ENCODE data around the gene FBXO7.

Gene FBXO7

GRCh38 chr22:32489377-32489776 lies 14.8 kb downstream of the FBXO7 start:
- H3K4me3 ChIP-seq = no peak overlapping the region
- H3K9me3 ChIP-seq = no peaks in the 10 kb centered on the region
- H3K27ac ChIP-seq = no peak overlapping the region
- no peak for DNase-seq
- H3K36me3 ChIP-seq = peaks cover 82 to 86% (median 83%) of the 10 kb centered on the region in 3 donors
- H3K4me1 ChIP-seq = peaks cover 0 to 13% (median 0%) of the 10 kb centered on the region in 4 donors
- intact Hi-C loops (cut with DNase I; ENCODE audit: low total_unique reads) = no loop called here
- no peak for TF ChIP-seq CTCF (IDR thresholded peaks at IDR 0.05)
- H3K27me3 ChIP-seq = no peaks in the 10 kb centered on the region

- Histone ChIP-seq H3K27me3 (no peaks in the 10 kb centered on the region), H3K27ac (no peak overlapping the region), H3K36me3 (peaks cover 83 to 87% (median 84%) of the 10 kb centered on the region in 3 donors), H3K4me3 (no peak overlapping the region), H3K4me1 (peaks cover 0 to 13% (median 0%) of the 10 kb centered on the region in 4 donors), H3K9me3 (no peaks in the 10 kb centered on the region)
- no peak for TF ChIP-seq CTCF (IDR thresholded peaks at IDR 0.05)
- no peak for DNase-seq
- intact Hi-C loops (cut with DNase I; ENCODE audit: low total_unique reads) = no loop called here
These were observed 15.7 kb downstream of the FBXO7 start for GRCh38 chr22:32490279-32490678.

GRCh38 chr22:32492111-32492510 lies 17.5 kb downstream of the FBXO7 start:
- peaks cover 0 to 6% (median 0%) of the 10 kb centered on the region in 4 donors for H3K4me1 ChIP-seq
- TF ChIP-seq CTCF (IDR thresholded peaks at IDR 0.05) = no peak
- H3K4me3 ChIP-seq = no peak overlapping the region
- no peaks in the 10 kb centered on the region for H3K9me3 ChIP-seq
- H3K27ac ChIP-seq = no peak overlapping the region
- intact Hi-C loops (cut with DNase I; ENCODE audit: low total_unique reads) = no loop called here
- DNase-seq = no peak
- no peaks in the 10 kb centered on the region for H3K27me3 ChIP-seq
- peaks cover 82 to 89% (median 88%) of the 10 kb centered on the region in 3 donors for H3K36me3 ChIP-seq

- intact Hi-C loops (cut with DNase I; ENCODE audit: low total_unique reads) = no loop called here
- DNase-seq = no peak
- H3K36me3 ChIP-seq = peaks cover 83 to 93% (median 89%) of the 10 kb centered on the region in 3 donors
- H3K9me3 ChIP-seq = no peaks in the 10 kb centered on the region
- peaks cover 0 to 6% (median 0%) of the 10 kb centered on the region in 4 donors for H3K4me1 ChIP-seq
- H3K27me3 ChIP-seq = no peaks in the 10 kb centered on the region
- no peak overlapping the region for H3K4me3 ChIP-seq
- H3K27ac ChIP-seq = no peak overlapping the region
- no peak for TF ChIP-seq CTCF (IDR thresholded peaks at IDR 0.05)
These were observed 18.9 kb downstream of the FBXO7 start for GRCh38 chr22:32493551-32493950.

GRCh38 chr22:32494971-32495370 lies 20.4 kb downstream of the FBXO7 start:
- intact Hi-C loops (cut with DNase I; ENCODE audit: low total_unique reads) = no loop called here
- Histone ChIP-seq H3K27ac (no peak overlapping the region), H3K4me1 (no peaks in the 10 kb centered on the region), H3K9me3 (no peaks in the 10 kb centered on the region), H3K36me3 (peaks cover 77 to 91% (median 83%) of the 10 kb centered on the region in 3 donors), H3K27me3 (no peaks in the 10 kb centered on the region), H3K4me3 (no peak overlapping the region)
- DNase-seq = no peak
- TF ChIP-seq CTCF (IDR thresholded peaks at IDR 0.05) = no peak

- Histone ChIP-seq H3K36me3 (peaks cover 40 to 49% (median 43%) of the 10 kb centered on the region in 3 donors), H3K27me3 (no peaks in the 10 kb centered on the region), H3K9me3 (no peaks in the 10 kb centered on the region), H3K4me3 (no peak overlapping the region), H3K27ac (no peak overlapping the region), H3K4me1 (no peaks in the 10 kb centered on the region)
- no peak for DNase-seq
- TF ChIP-seq CTCF (IDR thresholded peaks at IDR 0.05) = no peak
- intact Hi-C loops (cut with DNase I; ENCODE audit: low total_unique reads) = no loop called here
These were observed 25.1 kb downstream of the FBXO7 start for GRCh38 chr22:32499666-32500065.

All from tibial artery (tissue), 4 donors.